GM19238 (cell line): Measurements from ENCODE around the gene ZSCAN21.

ENCODE experiments used
- DNase-seq: peaks from one replicate; pipeline ENCODE4 v3.0.0; 2011; ENCODE audit warnings: low spot score; ENCODE audit not compliant: insufficient read length

The ZSCAN21 gene

DNA sequence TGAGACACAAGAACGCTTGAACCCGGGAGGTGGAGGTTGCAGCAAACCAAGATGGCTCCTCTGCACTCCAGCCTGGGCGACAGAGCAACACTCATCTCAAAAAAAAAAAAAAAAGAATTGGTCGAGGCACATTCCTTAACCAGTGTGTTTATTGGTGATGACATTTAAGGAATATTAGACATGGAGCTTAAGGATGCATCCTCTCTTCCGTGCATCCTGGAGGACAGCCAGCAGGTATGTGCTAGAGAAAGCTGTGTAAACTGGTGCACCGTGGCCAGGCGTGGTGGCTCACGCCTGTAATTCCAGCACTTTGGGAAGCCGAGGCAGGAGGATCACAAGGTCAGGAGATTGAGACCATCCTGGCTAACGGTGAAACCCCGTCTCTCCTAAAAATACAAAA, 22.4 kb upstream of the ZSCAN21 start:
- DNase-seq = no peak

- no peak for DNase-seq
Measured at GRCh38 chr7:100029596-100029995, 20.0 kb upstream of the ZSCAN21 start.

- no peak for DNase-seq
Measured at GRCh38 chr7:100033526-100033925, 16.0 kb upstream of the ZSCAN21 start.

- DNase-seq = no peak
Measured at GRCh38 chr7:100034871-100035510, 14.6 kb upstream of the ZSCAN21 start.

DNA sequence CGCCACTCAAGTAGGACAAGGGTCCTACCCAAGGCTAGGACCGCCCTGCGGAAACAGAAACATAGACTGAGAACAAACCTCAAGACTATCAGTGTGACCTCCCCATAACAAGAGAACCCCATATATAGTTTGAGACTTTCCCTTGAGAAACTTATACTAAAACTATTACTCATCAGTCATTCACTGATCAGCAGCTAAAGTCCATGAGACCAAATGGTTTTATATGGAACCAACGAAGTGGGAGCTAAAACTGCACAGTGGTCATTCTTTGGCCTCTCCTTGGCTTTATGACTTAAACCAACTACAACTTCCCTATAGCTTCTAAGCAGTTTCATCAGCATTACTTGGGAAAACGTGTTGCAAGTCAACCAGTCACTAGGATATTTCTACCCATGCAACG, 13.7 kb upstream of the ZSCAN21 start:
- no peak for DNase-seq

GRCh38 chr7:100038326-100038725, 11.2 kb upstream of the ZSCAN21 start:
- DNase-seq = no peak

DNA sequence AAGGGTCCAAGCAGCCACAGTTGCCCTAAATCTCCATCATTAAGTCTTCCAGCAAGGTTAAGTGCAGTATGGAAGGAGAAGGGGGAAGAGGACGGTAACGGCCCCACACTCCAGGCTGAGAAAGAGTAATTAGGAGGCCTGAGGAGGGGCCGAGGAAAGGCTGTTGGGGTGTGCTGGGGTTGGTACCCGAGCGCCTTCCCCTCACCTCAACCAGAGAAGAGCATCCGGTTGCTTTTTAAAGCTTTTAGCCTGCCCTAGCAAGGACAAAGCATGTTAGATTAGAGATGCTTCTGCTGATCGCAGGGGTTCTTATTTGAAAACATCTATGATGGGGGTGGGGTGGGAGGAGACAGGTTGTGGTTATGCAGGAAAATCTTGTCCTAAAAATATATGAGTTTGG, 9.0 kb upstream of the ZSCAN21 start:
- DNase-seq = no peak

- DNase-seq = no peak
Measured at GRCh38 chr7:100044718-100045117, 4.9 kb upstream of the ZSCAN21 start.

DNA sequence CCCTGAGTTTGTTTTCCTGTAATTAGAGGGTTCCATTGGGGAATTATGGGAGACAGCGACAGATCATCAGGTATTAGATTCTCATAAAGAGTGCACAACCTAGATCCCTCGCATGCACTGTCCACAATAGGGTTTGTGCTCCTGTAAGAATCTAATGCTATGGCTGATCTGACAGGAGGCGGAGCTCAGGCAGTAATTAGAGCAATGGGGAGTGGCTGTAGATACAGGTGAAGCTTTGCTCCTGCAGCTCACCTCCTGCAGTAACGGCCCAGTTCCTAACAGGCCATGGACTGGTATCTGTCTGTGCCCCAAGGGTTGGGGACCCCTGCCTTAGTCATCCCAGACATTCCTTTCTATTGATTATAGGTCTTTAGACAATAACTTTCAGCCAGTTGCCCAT, 894 bp upstream of the ZSCAN21 start:
- no peak for DNase-seq

DNA sequence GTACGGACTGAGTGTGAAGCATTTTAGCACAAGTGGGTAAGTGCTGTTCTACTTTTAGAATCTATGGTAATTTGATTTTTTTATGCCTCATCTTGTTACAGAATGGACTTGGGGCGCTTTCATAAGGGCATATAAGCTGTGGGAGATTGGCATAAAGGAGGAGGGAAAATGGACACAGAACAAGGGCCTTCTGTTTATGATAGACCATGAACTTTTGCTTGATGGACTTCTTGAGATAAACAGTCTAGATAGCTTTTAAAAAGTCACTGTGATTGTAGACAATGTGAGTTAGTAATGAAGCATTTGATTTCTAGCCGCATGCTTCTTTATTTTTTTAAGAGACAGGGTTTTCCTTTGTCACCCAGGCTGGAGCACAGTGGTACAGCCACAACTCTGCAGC, 2.0 kb downstream of the ZSCAN21 start:
- no peak for DNase-seq

DNA sequence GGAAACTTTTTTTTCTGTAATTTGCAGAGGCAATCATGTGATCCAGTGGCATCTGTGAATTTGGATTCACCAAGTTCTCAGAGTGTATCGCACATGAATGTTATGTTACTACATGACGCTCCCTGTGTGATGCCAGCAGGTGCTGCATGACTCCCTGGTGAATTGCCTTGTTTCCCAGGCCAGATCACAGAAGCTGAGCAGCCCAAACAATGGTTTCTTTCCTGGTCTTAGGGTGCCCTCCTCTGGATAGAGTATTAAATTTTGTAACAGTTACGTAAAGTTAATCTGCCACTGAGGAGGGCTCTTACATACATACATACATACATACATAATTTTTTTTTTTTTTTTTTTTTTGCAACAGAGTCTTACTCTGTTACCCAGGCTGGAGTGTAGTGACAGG, 3.6 kb downstream of the ZSCAN21 start:
- DNase-seq = no peak

- DNase-seq = no peak
Measured at GRCh38 chr7:100057006-100057405, 7.4 kb downstream of the ZSCAN21 start.

DNA sequence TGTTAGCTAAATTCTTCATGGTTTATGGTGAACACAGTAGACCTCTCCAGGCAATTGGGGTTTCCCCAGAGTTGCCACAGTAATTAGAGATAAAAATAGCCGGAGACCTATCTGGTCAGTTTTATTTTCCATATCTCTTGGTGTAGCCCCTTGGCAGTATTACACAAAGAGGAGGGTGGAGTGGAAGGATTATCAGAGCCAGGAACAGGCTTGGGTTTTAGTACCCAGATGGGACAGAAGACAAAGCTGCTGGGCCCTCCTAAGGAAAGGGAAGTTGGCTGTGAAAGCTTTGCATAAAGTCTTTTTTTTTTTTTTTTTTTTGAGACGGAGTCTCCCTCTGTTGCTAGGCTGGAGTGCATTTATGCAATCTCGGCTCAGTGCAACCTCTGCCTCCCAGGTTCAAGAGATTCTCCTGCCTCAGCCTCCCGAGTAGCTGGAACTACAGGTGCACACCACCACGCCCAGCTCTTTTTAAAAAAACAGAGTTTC, 9.7 kb downstream of the ZSCAN21 start:
- no peak for DNase-seq

GRCh38 chr7:100061518-100062193, 12.1 kb downstream of the ZSCAN21 start:
- DNase-seq = no peak

DNA sequence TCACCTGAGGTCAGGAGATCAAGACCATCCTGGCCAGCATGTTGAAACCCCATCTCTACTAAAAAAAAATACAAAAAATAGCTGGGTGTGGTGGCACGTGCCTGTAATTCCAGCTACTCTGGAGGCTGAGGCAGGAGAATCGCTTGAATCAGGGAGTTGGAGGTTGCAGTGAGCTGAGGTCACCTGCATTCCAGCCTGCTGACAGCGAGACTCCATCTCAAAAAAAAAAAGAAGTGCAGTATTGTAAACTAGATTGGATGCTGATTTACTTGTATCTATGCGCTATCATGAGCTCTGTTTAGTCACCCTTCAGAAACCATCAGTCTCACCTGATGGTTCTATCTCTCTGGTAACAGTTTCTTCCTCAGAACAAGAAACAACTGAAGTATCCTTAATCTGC, 13.8 kb downstream of the ZSCAN21 start:
- DNase-seq = no peak

DNA sequence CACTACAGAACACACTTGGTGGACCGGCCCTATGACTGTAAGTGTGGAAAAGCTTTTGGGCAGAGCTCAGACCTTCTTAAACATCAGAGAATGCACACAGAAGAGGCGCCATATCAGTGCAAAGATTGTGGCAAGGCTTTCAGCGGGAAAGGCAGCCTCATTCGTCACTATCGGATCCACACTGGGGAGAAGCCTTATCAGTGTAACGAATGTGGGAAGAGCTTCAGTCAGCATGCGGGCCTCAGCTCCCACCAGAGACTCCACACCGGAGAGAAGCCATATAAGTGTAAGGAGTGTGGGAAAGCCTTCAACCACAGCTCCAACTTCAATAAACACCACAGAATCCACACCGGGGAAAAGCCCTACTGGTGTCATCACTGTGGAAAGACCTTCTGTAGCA, 14.6 kb downstream of the ZSCAN21 start:
- no peak for DNase-seq

DNA sequence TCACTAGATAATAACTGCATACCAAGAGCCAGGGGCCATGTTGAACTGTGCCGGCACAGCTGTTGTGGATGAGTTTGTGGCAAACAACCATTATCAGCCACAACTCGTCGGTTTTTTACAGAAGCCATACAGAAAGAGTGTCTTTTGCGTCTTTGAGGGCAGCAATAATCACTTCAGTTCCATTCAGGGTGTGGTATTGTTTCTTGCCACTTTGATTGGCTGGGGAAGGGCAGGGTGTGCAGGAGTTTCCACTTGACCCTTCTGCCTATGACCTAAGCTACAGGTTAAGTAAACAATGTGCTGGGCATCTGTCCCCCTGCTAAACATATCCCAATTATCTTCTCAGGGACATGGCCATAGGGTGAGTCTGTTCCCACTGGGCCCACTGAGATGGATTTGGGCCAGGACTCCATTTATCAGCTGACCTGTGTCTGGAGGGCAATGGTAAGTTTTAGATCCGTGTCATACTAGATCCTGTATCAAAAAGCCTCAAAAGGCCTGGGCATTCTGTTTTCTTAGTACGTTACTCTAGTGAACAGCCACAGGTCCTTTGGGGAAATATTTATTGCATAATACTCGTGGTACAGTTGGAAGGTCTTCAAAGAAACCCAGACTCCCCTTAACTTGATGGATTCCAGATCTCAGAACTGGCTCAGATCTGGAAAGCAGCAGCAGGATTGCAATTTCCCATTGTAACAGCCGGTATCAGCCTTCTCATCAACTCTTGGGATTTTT, 16.0 kb downstream of the ZSCAN21 start:
- DNase-seq = no peak

DNA sequence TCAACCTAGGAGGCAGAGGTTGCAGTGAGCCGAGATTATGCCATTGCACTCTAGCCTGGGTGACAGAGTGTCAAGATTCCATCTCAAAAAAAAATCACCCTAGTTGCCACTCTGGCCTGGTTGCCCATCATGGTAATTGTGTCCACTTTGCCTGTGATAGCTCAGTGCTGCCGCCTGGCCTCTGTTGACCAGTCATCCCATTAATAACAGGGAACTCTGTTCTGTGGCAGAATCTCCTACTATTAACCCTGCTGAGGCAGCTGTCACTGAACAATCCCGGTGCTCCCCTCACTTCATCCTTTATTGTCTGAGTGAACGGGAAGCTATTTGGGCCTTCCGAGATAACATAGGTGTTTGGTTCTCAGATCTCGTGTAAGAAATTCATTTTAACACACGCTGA, 17.4 kb downstream of the ZSCAN21 start:
- DNase-seq = no peak

DNA sequence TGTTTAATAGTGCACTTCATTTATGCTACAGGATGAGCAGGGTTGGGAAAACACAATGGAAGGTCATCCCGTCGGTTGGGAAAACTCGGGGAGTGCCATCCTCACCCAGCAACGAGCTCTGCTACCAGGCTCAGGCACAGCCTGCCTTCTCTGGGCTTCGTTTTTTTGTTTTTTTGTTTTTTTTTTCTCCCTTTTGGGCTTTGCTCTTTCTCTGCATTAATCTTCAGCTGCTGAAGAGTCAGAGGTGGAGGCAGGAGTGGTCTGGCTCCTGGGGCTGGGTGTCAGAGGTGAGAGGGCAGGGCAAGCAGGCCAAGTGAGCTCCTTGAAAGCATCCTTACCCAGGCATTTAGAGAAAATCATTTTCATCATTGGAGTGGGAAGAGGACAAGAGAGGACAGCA, 20.4 kb downstream of the ZSCAN21 start:
- DNase-seq = no peak

DNA sequence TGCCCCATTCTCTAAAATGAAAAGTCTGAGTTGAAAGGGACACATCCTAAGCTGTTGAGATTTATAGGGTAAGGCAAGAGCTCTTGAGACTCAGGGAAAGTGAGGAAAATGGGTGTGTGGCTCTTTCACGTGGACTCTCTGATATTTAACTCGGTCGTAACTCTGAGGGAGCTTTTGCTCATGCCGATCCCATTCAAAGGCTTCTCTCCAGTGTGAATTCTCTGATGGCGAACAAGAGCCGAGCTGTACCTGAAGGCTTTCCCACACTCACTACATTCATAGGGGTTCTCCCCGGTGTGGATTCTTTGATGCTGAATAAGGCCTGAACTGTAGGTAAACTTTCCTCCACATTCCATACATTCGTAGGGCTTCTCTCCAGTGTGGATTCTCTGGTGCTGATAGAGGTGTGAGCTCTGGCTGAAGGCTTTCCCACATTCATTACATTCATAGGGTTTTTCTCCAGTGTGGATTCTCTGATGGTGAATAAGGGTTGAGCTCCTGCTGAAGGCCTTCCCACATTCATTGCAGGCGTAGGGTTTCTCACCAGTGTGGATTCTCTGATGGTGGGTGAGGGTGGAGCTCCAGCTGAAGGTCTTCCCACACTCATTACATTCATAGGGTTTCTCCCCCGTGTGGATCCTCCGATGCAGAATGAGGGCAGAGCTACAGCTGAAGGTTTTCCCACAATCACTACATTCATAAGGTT, 21.6 kb downstream of the ZSCAN21 start:
- DNase-seq = no peak

DNA sequence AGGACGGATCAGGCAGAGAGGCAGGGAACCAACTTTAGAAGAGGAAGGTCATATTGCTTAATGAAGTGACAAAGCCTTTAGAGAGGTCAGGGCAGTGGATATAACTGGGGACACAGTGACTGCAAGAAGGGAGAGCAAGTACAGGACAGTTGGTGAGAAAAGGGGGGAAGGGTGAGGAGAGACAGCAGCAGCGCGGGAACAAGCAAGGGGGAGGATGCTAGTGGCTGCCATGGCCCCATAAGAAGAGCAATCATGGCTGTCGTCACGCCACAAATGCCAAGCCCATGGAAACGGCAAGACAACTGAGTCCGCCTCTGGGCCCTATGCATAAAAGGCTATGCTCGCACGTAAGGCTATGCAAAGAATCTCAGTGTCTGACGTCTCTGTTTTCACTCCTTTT, 22.9 kb downstream of the ZSCAN21 start:
- no peak for DNase-seq

DNA sequence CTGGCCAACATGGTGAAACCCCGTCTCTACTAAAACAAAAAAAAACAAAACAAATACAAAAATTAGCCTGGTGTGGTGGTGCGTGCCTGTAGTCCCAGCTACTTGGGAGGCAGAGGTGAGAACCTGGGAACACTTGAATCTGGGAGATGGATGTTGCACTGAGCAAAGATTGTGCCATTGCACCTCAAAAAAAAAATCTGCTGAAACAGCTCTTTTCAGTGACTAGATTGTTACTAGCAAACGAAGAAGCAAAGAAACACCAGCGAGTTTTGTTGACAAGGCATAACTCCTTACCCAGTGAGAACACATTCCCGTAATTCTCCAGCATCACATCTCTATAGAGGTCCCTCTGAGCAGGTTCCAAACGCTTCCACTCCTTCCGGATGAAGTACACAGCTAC, 25.3 kb downstream of the ZSCAN21 start:
- DNase-seq = no peak
